ENCODE measurements around the gene SATB1. TPM values are rescaled to one million over a fixed set of nuclear protein-coding genes. Genes with fewer than 3 reads are reported as not detected.

Gene SATB1
- total and polyA plus RNA-seq, 2 of the 8 experiments (the other 6 are each of a cell fraction or from before 2014, with no cell fraction given) = 18.8 to 28.0 TPM

DNA sequence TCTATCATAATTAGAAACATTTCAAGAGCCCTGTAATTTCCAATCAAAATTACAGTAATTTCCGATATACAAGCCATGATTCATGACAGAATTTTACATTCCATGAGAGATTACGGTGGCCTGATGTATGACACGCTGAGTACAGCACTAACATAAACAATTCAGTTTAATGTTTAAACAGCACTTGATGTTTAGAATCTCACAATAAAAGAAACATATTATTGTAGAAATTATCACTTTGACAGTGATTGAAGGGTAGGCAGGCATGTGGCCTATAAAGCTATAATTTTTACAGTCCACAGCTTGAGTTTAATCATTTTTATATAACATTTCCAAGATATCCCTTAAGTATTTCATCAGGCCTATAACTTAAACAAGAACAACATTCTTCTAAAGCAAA lies 48.5 kb downstream of the SATB1 start:
- Histone ChIP-seq H3K36me3 (ENCODE audit: control insufficient read depth in 2 of 4, insufficient read depth in 4 of 4, low read length in 3 of 4) (no peaks in the 10 kb centered on the region), H3K23ac (ENCODE audit: insufficient read length) (no peak overlapping the region), H3K23me2 (ENCODE audit: low read depth, low read length) (no peaks in the 10 kb centered on the region), H4K5ac (ENCODE audit: insufficient read length, low read depth, low read length) (no peak overlapping the region), H4K91ac (replicated peaks; ENCODE audit: insufficient read length, low read length) (no peak overlapping the region), H3K18ac (ENCODE audit: extremely low read depth, low read length) (no peak overlapping the region), H2BK120ac (replicated peaks; ENCODE audit: low read depth, low read length) (no peak overlapping the region), H4K8ac (ENCODE audit: extremely low read depth, insufficient read depth, low read length) (no peak overlapping the region), H3K79me1 (ENCODE audit: low read depth, low read length) (no peaks in the 10 kb centered on the region), H3K4ac (replicated peaks; ENCODE audit: insufficient read length, low read depth, low read length) (no peak overlapping the region), H3K4me1 (replicated peaks in 1 of 4; ENCODE audit: control insufficient read depth in 3 of 4, insufficient read depth in 4 of 4, low read length in 3 of 4) (peaks cover 0 to 8% (median 4%) of the 10 kb centered on the region in 4 experiments; a peak in 5 of 7 replicates), H2AFZ (ENCODE audit: low read length) (no peak overlapping the region), H2BK5ac (ENCODE audit: low read depth, low read length) (no peak overlapping the region), H2BK20ac (ENCODE audit: low read length) (no peak overlapping the region), H3K56ac (replicated peaks; ENCODE audit: insufficient read length, low read depth, low read length) (no peak overlapping the region), H3K27ac (ENCODE audit: low read depth, low read length) (no peak overlapping the region), H3K4me2 (ENCODE audit: insufficient read depth in 1 of 2, low read depth in 2 of 2, low read length in 2 of 2) (no peak overlapping the region), H3K27me3 (replicated peaks in 1 of 4; ENCODE audit: control insufficient read depth in 3 of 4, extremely low read depth in 1 of 4, insufficient read depth in 3 of 4, low read length in 3 of 4) (no peaks in the 10 kb centered on the region), H2AK5ac (ENCODE audit: low read depth, low read length) (no peak overlapping the region), H3K9ac (replicated peaks in 1 of 4; ENCODE audit: extremely low read depth in 1 of 4, low read depth in 3 of 4, low read length in 3 of 4) (no peak overlapping the region), H3K79me2 (ENCODE audit: control insufficient read depth in 1 of 2, insufficient read depth in 2 of 2, low read length in 2 of 2) (no peaks in the 10 kb centered on the region), H2BK12ac (ENCODE audit: low read depth, low read length) (no peak overlapping the region), H4K20me1 (replicated peaks in 1 of 2; ENCODE audit: control insufficient read depth in 1 of 2, insufficient read depth in 2 of 2, low read length in 2 of 2) (no peaks in the 10 kb centered on the region), H2BK15ac (ENCODE audit: low read length) (no peak overlapping the region), H3K14ac (ENCODE audit: insufficient read length) (no peak overlapping the region), H3K4me3 (ENCODE audit: extremely low read depth in 1 of 4, insufficient read depth in 2 of 4, low read depth in 3 of 4, low read length in 4 of 4) (no peak overlapping the region), H3K9me3 (ENCODE audit: insufficient read depth in 2 of 2, low read depth in 1 of 2, low read length in 1 of 2) (no peaks in the 10 kb centered on the region)
- 94% methylated on average over 3 of the region's 3 CpGs; no CpG with 5 or more reads in 1 of the 2 experiments for WGBS, 2 experiments (ENCODE audit: extremely low coverage in 1 of 2, insufficient coverage in 1 of 2, insufficient read length in 1 of 2, insufficient replicate concordance in 2 of 2, low coverage in 1 of 2, low lambda C conversion rate in 2 of 2, missing lambda C conversion rate in 1 of 2)
- DNase-seq (ENCODE audit: low read depth in 1 of 2, low spot score in 2 of 2) (no peak), FAIRE-seq (no peak)
- CTCF ChIA-PET (ENCODE audit: partially characterized antibody) = no interaction called here
- POLR2A ChIA-PET (ENCODE audit: partially characterized antibody) = no interaction called here
- TF ChIP-seq POLR2A (IDR thresholded peaks at IDR 0.05; ENCODE audit: control extremely low read depth in 1 of 2, low read depth in 2 of 2, low read length in 2 of 2) = no peak
- no peak for TF ChIP-seq E2F6 (IDR thresholded peaks at IDR 0.05)
- TF ChIP-seq USF2 (IDR thresholded peaks at IDR 0.05; ENCODE audit: low read length) = no peak
- no peak for TF ChIP-seq NANOG (IDR thresholded peaks at IDR 0.05; ENCODE audit: insufficient read depth, low read depth, low read length, poor library complexity, severe bottlenecking)
- TF ChIP-seq SRF (IDR thresholded peaks at IDR 0.05; ENCODE audit: low read depth, low read length) = no peak
- TF ChIP-seq CTBP2 (IDR thresholded peaks at IDR 0.05; ENCODE audit: borderline replicate concordance, insufficient read depth, insufficient read length, low read length) = no peak
- TF ChIP-seq CBX8 (IDR thresholded peaks at IDR 0.05; ENCODE audit: borderline replicate concordance, low read depth, low read length) = no peak
- TF ChIP-seq CREB1 (IDR thresholded peaks at IDR 0.05) = no peak
- no peak for TF ChIP-seq KDM4A (IDR thresholded peaks at IDR 0.05; ENCODE audit: low read depth, low read length, severe bottlenecking)
- TF ChIP-seq HDAC6 (IDR thresholded peaks at IDR 0.05; ENCODE audit: low read depth, low read length) = no peak
- TF ChIP-seq CHD2 (IDR thresholded peaks at IDR 0.05; ENCODE audit: low read length) = no peak
- TF ChIP-seq TBP (IDR thresholded peaks at IDR 0.05; ENCODE audit: low read depth, low read length) = no peak
- no peak for TF ChIP-seq ZNF274 (IDR thresholded peaks at IDR 0.05; ENCODE audit: borderline replicate concordance, extremely low read depth, low read length)

Measured in H1 (cell line).